Kidney (tissue), 14 donors: ENCODE measurements around the gene TSPAN6. TPM values are rescaled to one million over a fixed set of nuclear protein-coding genes. Genes with fewer than 3 reads are reported as not detected.

ENCODE experiments used
- DNase-seq, 5 donors: peaks; one replicate each; pipeline ENCODE4 v3.0.0-alpha.2; 2013 to 2020
- FAIRE-seq: peaks from 2 replicates; lab custom pipeline; 2012; peaks lifted over from hg19 to GRCh38; lab: Jason Lieb, UNC
- H3K27ac ChIP-seq, 2 donors: one replicate each; pipeline ENCODE4 v1.7.0; 2013; ENCODE audit warnings: low read depth in 2 of 2, low read length in 2 of 2, inconsistent platforms in 1 of 2
- H3K27me3 ChIP-seq: one replicate; pipeline ENCODE4 v1.7.1; 2013; ENCODE audit warnings: low read length, inconsistent platforms; ENCODE audit not compliant: control insufficient read depth, insufficient read depth
- H3K36me3 ChIP-seq, 3 donors: one replicate each; pipeline versions ENCODE4 v1.7.0 to v1.7.1; 2013; ENCODE audit warnings: low read length in 3 of 3, control low read depth in 1 of 3, inconsistent platforms in 1 of 3; ENCODE audit not compliant: insufficient read depth in 3 of 3, control insufficient read depth in 2 of 3
- H3K4me1 ChIP-seq, 3 donors: one replicate each; pipeline versions ENCODE4 v1.7.0 to v1.7.1; 2013; ENCODE audit warnings: low read length in 3 of 3, inconsistent platforms in 1 of 3, low read depth in 1 of 3; ENCODE audit not compliant: control insufficient read depth in 2 of 3, insufficient read depth in 2 of 3
- H3K4me3 ChIP-seq, 3 donors: one replicate each; pipeline versions ENCODE4 v1.7.0 to v1.8.1; 2013; ENCODE audit warnings: low read length in 3 of 3, control low read depth in 1 of 3, inconsistent platforms in 1 of 3
- H3K9ac ChIP-seq, 3 donors: one replicate each; pipeline versions ENCODE4 v1.7.0 to v1.7.1; 2013; ENCODE audit warnings: low read length in 3 of 3, control low read depth in 1 of 3, inconsistent platforms in 1 of 3
- H3K9me3 ChIP-seq, 3 donors: one replicate each; pipeline versions ENCODE4 v1.7.0 to v1.7.1; 2013; ENCODE audit warnings: low read length in 3 of 3, control low read depth in 1 of 3, inconsistent platforms in 1 of 3; ENCODE audit not compliant: control insufficient read depth in 2 of 3, insufficient read depth in 1 of 3
- CTCF ChIP-seq: IDR thresholded peaks from 3 replicates; pipeline ENCODE4 v1.5.1; 2012; ENCODE audit warnings: mild to moderate bottlenecking, moderate library complexity, borderline replicate concordance; ENCODE audit not compliant: insufficient read depth; ENCODE audit errors: extremely low read depth
- intact Hi-C: fragments of 100-400 bp; cut with DNase I; formaldehyde crosslinking; loops from one replicate; pipeline ENCODE4 v1.11.1; 2022
- polyA plus RNA-seq: library from polyadenylated mRNA; stranded (reverse); fragments of 350-450 nt; fragmentation: Illumina TruSeq; extraction: RNeasy Lipid Tissue Mini Kit (QIAGEN cat#74804); gene quantifications from one replicate; pipeline ENCODE4 v1.2.3, GENCODE V29; 2014; ENCODE audit warnings: low read depth, low replicate concordance; ENCODE audit not compliant: insufficient read depth
- total RNA-seq: library from RNA; stranded (reverse); fragmentation: NEBNext Ultra II Directional; extraction: Animal tissue kit (Norgen Biotek cat#: 25700); gene quantifications from one replicate; pipeline ENCODE4 v1.2.1, GENCODE V29; 2021
- donor health status: control.
- donor health status: control.
- donor health status: control.
- donor health status: control.
- donor health status: control.
- donor health status: DM: yes; HTN: yes; CAD: no.
- donor health status: Normal renal cell carcinoma (clear cell type).

TSPAN6 gene
- total and polyA plus RNA-seq, 2 donors from 2014 or later: 27.8 to 60.1 TPM

- no peaks in the 10 kb centered on the region for H3K4me1 ChIP-seq
- H3K27ac ChIP-seq: no peak overlapping the region
- DNase-seq: no peak
- H3K4me3 ChIP-seq: no peak overlapping the region
- H3K9ac ChIP-seq: no peak overlapping the region
- FAIRE-seq: no peak
- H3K9me3 ChIP-seq: no peaks in the 10 kb centered on the region
- H3K27me3 ChIP-seq: no peaks in the 10 kb centered on the region
- H3K36me3 ChIP-seq: no peaks in the 10 kb centered on the region
- TF ChIP-seq CTCF: no peak
- intact Hi-C loops: no loop called here
Observed at GRCh38 chrX:100591256-100592051, 45.2 kb downstream of the TSPAN6 start.

GRCh38 chrX:100587861-100588260, 48.7 kb downstream of the TSPAN6 start:
- H3K36me3 ChIP-seq: no peaks in the 10 kb centered on the region
- intact Hi-C loops: no loop called here
- DNase-seq (peak in 2 of 5 donors; percentile 5 to 54), FAIRE-seq (no peak)
- H3K4me1 ChIP-seq: no peaks in the 10 kb centered on the region
- H3K9me3 ChIP-seq: no peaks in the 10 kb centered on the region
- H3K27ac ChIP-seq: no peak overlapping the region
- no peaks in the 10 kb centered on the region for H3K27me3 ChIP-seq
- H3K9ac ChIP-seq: no peak overlapping the region
- no peak overlapping the region for H3K4me3 ChIP-seq
- no peak for TF ChIP-seq CTCF

- TF ChIP-seq CTCF: no peak
- DNase-seq (no peak), FAIRE-seq (no peak)
- intact Hi-C loops: no loop called here
- H3K27ac ChIP-seq: no peak overlapping the region
- no peaks in the 10 kb centered on the region for H3K27me3 ChIP-seq
- H3K36me3 ChIP-seq: no peaks in the 10 kb centered on the region
- no peak overlapping the region for H3K4me3 ChIP-seq
- no peaks in the 10 kb centered on the region for H3K9me3 ChIP-seq
- H3K4me1 ChIP-seq: no peaks in the 10 kb centered on the region
- H3K9ac ChIP-seq: no peak overlapping the region
Observed at GRCh38 chrX:100586747-100587146, 49.9 kb downstream of the TSPAN6 start.
